K562 (cell line): Measurements from ENCODE around the gene EHBP1L1. TPM values are rescaled to one million over a fixed set of nuclear protein-coding genes. Genes with fewer than 3 reads are reported as not detected.

Experiments
- ATAC-seq: fragments of 200-7000 bp; cut with Tn5 transposase; 3 replicates; pipeline ENCODE4 v1.9.1; 2020; ENCODE audit warnings: moderate library complexity
- BruUV-seq: library from RNA; stranded (reverse); fragments of 400-500 nt; replicated peaks from 2 replicates; lab custom pipeline; 2021; lab: Mats Ljungman, UMichigan
- CTCF ChIA-PET: fragments of 300-600 bp; formaldehyde crosslinking; extraction: SDS; loops from one replicate; lab custom pipeline; 2021; ENCODE audit warnings: low intra/inter-chr PET ratio; lab: Yijun Ruan, JAX
- POLR2A ChIA-PET: fragments of 300-600, 350-650 bp; sonication (Branson Sonifier 250); formaldehyde crosslinking; extraction: SDS; loops from one replicate; lab custom pipeline; 2021; ENCODE audit warnings: antibody characterized with exemption, inconsistent platforms; lab: Yijun Ruan, JAX
- DNase-seq, 4 experiments: peaks; one replicate each; pipeline versions ENCODE4 v3.0.0 to v3.0.0-alpha.2; 2011 to 2018; ENCODE audit warnings: low spot score in 3 of 4, mixed read lengths in 3 of 4; ENCODE audit errors: extremely low read depth in 1 of 4
- FAIRE-seq: peaks from 2 replicates; lab custom pipeline; 2011; peaks lifted over from hg19 to GRCh38; lab: Jason Lieb, UNC
- H2AFZ ChIP-seq: 2 replicates; pipeline ENCODE4 v1.6.0; 2011; ENCODE audit warnings: low read depth, low read length, control low read depth, inconsistent platforms
- H3K27ac ChIP-seq: fragments of 200-600 bp; 3 replicates; pipeline ENCODE4 v1.8.0; 2011; ENCODE audit warnings: low read depth, mild to moderate bottlenecking, control low read depth, inconsistent platforms, low read length, moderate library complexity, mixed read lengths; ENCODE audit errors: extremely low read depth
- H3K27me3 ChIP-seq, 2 experiments: fragments of 300-600 bp in 1 of 2; 2 replicates in 1 of 2; 3 replicates in 1 of 2; pipeline versions ENCODE4 v1.6.0 to v1.8.0; 2011; ENCODE audit warnings: inconsistent platforms in 2 of 2, low read length in 2 of 2, mild to moderate bottlenecking in 1 of 2, mixed read lengths in 1 of 2, moderate library complexity in 1 of 2; ENCODE audit not compliant: control insufficient read depth in 2 of 2, insufficient read depth in 2 of 2
- H3K36me3 ChIP-seq: fragments of 300-600 bp; 3 replicates; pipeline ENCODE4 v1.8.0; 2011; ENCODE audit warnings: mild to moderate bottlenecking, low read length, inconsistent platforms; ENCODE audit not compliant: control insufficient read depth, insufficient read depth
- H3K4me1 ChIP-seq, 2 experiments: fragments of 200-600 bp in 1 of 2; replicated peaks in 1 of 2; 2 replicates in 1 of 2; 3 replicates in 1 of 2; pipeline versions ENCODE4 v1.5.1 to v1.8.0; 2011; ENCODE audit warnings: inconsistent platforms in 2 of 2, low read length in 2 of 2, mild to moderate bottlenecking in 1 of 2, mixed read lengths in 1 of 2, moderate library complexity in 1 of 2; ENCODE audit not compliant: control insufficient read depth in 2 of 2, insufficient read depth in 2 of 2
- H3K4me2 ChIP-seq: 2 replicates; pipeline ENCODE4 v1.6.1; 2011; ENCODE audit warnings: low read length, control low read depth, inconsistent platforms, mixed read lengths; ENCODE audit not compliant: insufficient read depth
- H3K4me3 ChIP-seq: fragments of 200-600 bp; sonication (generic), shearing (Covaris generic); 2 replicates; pipeline ENCODE4 v1.5.1; 2016; ENCODE audit warnings: control low read depth, inconsistent platforms
- H3K79me2 ChIP-seq: fragments of 200-600 bp; 3 replicates; pipeline ENCODE4 v1.8.0; 2011; ENCODE audit warnings: low read length, inconsistent platforms; ENCODE audit not compliant: control insufficient read depth, insufficient read depth
- H3K9ac ChIP-seq, 2 experiments: 2 replicates each; pipeline versions ENCODE4 v1.6.0 to v1.6.1; 2011; ENCODE audit warnings: low read depth in 2 of 2, low read length in 2 of 2, control low read depth in 1 of 2, inconsistent platforms in 1 of 2, mild to moderate bottlenecking in 1 of 2, mixed read lengths in 1 of 2; ENCODE audit not compliant: insufficient read depth in 1 of 2
- H3K9me1 ChIP-seq: one replicate; pipeline ENCODE4 v1.6.0; 2011; ENCODE audit warnings: inconsistent platforms, mild to moderate bottlenecking, low read length, moderate library complexity; ENCODE audit not compliant: control insufficient read depth, insufficient read depth
- H3K9me3 ChIP-seq: replicated peaks from 2 replicates; pipeline ENCODE4 v1.5.1; 2011; ENCODE audit warnings: low read depth, low read length, inconsistent platforms; ENCODE audit not compliant: control insufficient read depth, insufficient read depth
- H4K20me1 ChIP-seq: replicated peaks from 2 replicates; pipeline ENCODE4 v1.6.1; 2011; ENCODE audit warnings: low read length, inconsistent platforms, mixed read lengths; ENCODE audit not compliant: control insufficient read depth, insufficient read depth
- CCNT2 ChIP-seq: IDR thresholded peaks from 2 replicates; pipeline ENCODE4 v1.6.1; 2011; ENCODE audit warnings: borderline replicate concordance, low read depth, mild to moderate bottlenecking, moderate library complexity, mixed read lengths, low read length; ENCODE audit not compliant: insufficient read length; ENCODE audit errors: extremely low read depth
- DACH1 ChIP-seq: fragments of 450-650 bp; IDR thresholded peaks from 2 replicates; pipeline ENCODE4 v1.6.1; 2018; ENCODE audit not compliant: partially characterized antibody
- ETV6 ChIP-seq, 3 experiments: fragments of 150-350 bp in 1 of 3; sonication (generic) in 1 of 3; formaldehyde crosslinking in 1 of 3; IDR thresholded peaks; 2 replicates each; pipeline versions ENCODE4 v1.6.1 to v1.8.0; 2014 to 2022; ENCODE audit warnings: borderline replicate concordance in 2 of 3, low read depth in 2 of 3, antibody characterized with exemption in 1 of 3, low read length in 1 of 3, mild to moderate bottlenecking in 1 of 3, missing genetic modification reagents in 1 of 3
- GATAD2A ChIP-seq: fragments of 450-650 bp; IDR thresholded peaks from 2 replicates; pipeline ENCODE4 v1.6.1; 2017
- HMG20A ChIP-seq: fragments of 450-650 bp; formaldehyde crosslinking; conservative IDR thresholded peaks from 2 replicates; pipeline ENCODE4 v1.4.0; 2020; ENCODE audit warnings: mild to moderate bottlenecking, mixed read lengths
- KAT7 ChIP-seq: sonication (generic); formaldehyde crosslinking; IDR thresholded peaks from 2 replicates; pipeline ENCODE4 v1.8.0; 2022; ENCODE audit warnings: missing genetic modification reagents, mild to moderate bottlenecking, borderline replicate concordance
- KLF16 ChIP-seq: IDR thresholded peaks from 2 replicates; pipeline ENCODE4 v1.6.1; 2016; ENCODE audit warnings: antibody characterized with exemption
- MYBL2 ChIP-seq, 2 experiments: fragments of 450-650 bp in 1 of 2; sonication (generic) in 1 of 2; formaldehyde crosslinking in 1 of 2; IDR thresholded peaks; 2 replicates each; pipeline versions ENCODE4 v1.6.1 to v1.8.1; 2017 to 2022; ENCODE audit warnings: borderline replicate concordance in 1 of 2, inconsistent platforms in 1 of 2, low read depth in 1 of 2, mild to moderate bottlenecking in 1 of 2, missing genetic modification reagents in 1 of 2, moderate library complexity in 1 of 2
- NFATC3 ChIP-seq: fragments of 450-650 bp; IDR thresholded peaks from 2 replicates; pipeline ENCODE4 v1.6.1; 2017; ENCODE audit warnings: mild to moderate bottlenecking
- PRPF4 ChIP-seq: fragments of 200-400 bp; formaldehyde crosslinking; IDR thresholded peaks from one replicate; pipeline ENCODE4 v1.6.1; 2017; ENCODE audit warnings: low read length, low read depth, mild to moderate bottlenecking; ENCODE audit not compliant: insufficient read depth, poor library complexity, severe bottlenecking
- PYGO2 ChIP-seq: fragments of 450-650 bp; IDR thresholded peaks from 2 replicates; pipeline ENCODE4 v1.6.1; 2016; ENCODE audit warnings: mild to moderate bottlenecking, missing genetic modification characterization, moderate library complexity, missing compliant biosample characterization
- RBM17 ChIP-seq: fragments of 200-400 bp; formaldehyde crosslinking; IDR thresholded peaks from 2 replicates; pipeline ENCODE4 v1.6.1; 2017; ENCODE audit warnings: low read depth, mild to moderate bottlenecking, low read length, borderline replicate concordance
- ZNF143 ChIP-seq: sonication (generic); formaldehyde crosslinking; IDR thresholded peaks from 2 replicates; pipeline ENCODE4 v1.9.0; 2022; ENCODE audit warnings: mild to moderate bottlenecking, missing genetic modification reagents
- ZNF316 ChIP-seq: fragments of 450-650 bp; IDR thresholded peaks from 2 replicates; pipeline ENCODE4 v1.6.1; 2016
- WGBS: fragments of 100-300 bp; shearing (Covaris generic); methylation state at CpG from one replicate; pipeline ENCODE4 v1.1.6; 2016; ENCODE audit warnings: low coverage, mixed read lengths; ENCODE audit not compliant: insufficient coverage; ENCODE audit errors: missing lambda C conversion rate; 5-methylcytosine and 5-hydroxymethylcytosine counted together
- in situ Hi-C: fragments of 300-500 bp; cut with MboI; formaldehyde crosslinking; loops from 4 replicates; pipeline ENCODE4 v1.15.0; 2018; ENCODE audit warnings: inconsistent platforms, mixed read lengths
- intact Hi-C: fragments of 100-400 bp; cut with micrococcal nuclease; formaldehyde crosslinking; loops from 2 replicates; pipeline ENCODE4 v1.14.2; 2022
- polyA plus RNA-seq, 8 experiments: library from polyadenylated mRNA; depleted of rRNA in 4 of 8; stranded (reverse) in 5 of 8; unstranded in 3 of 8; fragments of >200 nt; fragmentation: Nextera tagmentation in 2 of 8; fragmentation: Illumina TruSeq in 1 of 8; extraction: Ambion mirVana in 2 of 8; extraction: Trizol in 1 of 8; gene quantifications; 2 replicates each; pipeline versions ENCODE4 v1.2.1 to v1.2.3, GENCODE V29; 2011 to 2014; ENCODE audit warnings: inconsistent platforms in 1 of 8, missing spikeins in 1 of 8
- total RNA-seq, 7 experiments: library from RNA; depleted of rRNA in 6 of 7; stranded (reverse); fragments of >200 nt in 6 of 7; fragmentation: Illumina TruSeq in 2 of 7; extraction: Trizol in 2 of 7; gene quantifications; 2 replicates each; pipeline versions ENCODE4 v1.2.1 to v1.2.3, GENCODE V29; 2011 to 2021; ENCODE audit warnings: low replicate concordance in 1 of 7
- TF ChIP-seq, protein P1 (sequence below): fragments of 450-650 bp; IDR thresholded peaks from 2 replicates; pipeline ENCODE4 v1.6.1; 2016; ENCODE audit warnings: mild to moderate bottlenecking
- TF ChIP-seq, protein P2 (sequence below): sonication (generic); formaldehyde crosslinking; IDR thresholded peaks from 2 replicates; pipeline ENCODE4 v1.9.0; 2022; ENCODE audit warnings: mild to moderate bottlenecking, missing genetic modification reagents
- TF ChIP-seq, protein P3 (sequence below): fragments of 250-450 bp; sonication (Bioruptor Pico); IDR thresholded peaks from 2 replicates; pipeline ENCODE4 v1.5.0; 2021

The EHBP1L1 gene
- total and polyA plus RNA-seq, 9 of the 15 experiments (the other 6 are each of a cell fraction or from before 2014, with no cell fraction given), result 0.03 to 87.1 (median 26.3) TPM

DNA sequence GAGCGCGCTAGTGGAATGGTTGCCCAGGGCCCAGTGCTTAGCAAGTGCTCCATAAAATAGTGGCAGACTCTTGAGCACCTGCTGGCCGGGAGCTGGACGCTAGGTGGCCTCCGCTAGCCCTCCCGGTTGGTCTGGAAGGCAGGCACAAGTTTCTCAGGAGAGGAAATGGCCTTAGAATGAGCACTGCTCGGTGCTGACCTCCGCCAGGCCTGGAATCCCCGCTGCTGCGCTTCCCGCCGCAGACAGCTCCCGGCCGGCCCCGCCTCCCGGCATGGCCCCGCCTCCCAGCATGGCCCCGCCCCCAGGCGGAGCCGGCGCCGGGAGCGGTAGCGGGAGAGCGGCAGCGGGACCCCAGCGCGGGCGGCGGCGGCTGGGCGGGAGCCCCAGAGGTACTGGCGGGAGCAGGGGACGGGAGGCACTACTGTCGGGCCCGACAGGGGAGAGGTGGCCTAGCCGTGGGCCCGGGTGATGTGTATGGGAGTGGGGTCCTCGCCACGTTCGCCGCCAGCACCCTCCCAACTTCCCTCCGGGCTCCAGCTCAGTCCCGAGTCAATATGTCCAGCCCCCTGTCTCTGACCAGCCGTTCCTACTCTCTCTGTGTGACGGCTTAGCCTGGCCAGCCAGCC lies 62.1 kb downstream of the EHBP1L1 start, which contains the start of gene SIPA1:
SIPA1 (plus strand) TSS at position 308 of the 626 bp plus-strand sequence. CDS start 2,821 bp downstream, outside the sequence.
- in situ Hi-C loops, result no loop called here
- FAIRE-seq, result peak; percentile 92
- no peak for TF ChIP-seq RBM17
- TF ChIP-seq KAT7 (CRISPR knock-in tag), result no peak
- no peak for TF ChIP-seq HMG20A
- TF ChIP-seq NFATC3, result no peak
- TF ChIP-seq, protein P1, sequence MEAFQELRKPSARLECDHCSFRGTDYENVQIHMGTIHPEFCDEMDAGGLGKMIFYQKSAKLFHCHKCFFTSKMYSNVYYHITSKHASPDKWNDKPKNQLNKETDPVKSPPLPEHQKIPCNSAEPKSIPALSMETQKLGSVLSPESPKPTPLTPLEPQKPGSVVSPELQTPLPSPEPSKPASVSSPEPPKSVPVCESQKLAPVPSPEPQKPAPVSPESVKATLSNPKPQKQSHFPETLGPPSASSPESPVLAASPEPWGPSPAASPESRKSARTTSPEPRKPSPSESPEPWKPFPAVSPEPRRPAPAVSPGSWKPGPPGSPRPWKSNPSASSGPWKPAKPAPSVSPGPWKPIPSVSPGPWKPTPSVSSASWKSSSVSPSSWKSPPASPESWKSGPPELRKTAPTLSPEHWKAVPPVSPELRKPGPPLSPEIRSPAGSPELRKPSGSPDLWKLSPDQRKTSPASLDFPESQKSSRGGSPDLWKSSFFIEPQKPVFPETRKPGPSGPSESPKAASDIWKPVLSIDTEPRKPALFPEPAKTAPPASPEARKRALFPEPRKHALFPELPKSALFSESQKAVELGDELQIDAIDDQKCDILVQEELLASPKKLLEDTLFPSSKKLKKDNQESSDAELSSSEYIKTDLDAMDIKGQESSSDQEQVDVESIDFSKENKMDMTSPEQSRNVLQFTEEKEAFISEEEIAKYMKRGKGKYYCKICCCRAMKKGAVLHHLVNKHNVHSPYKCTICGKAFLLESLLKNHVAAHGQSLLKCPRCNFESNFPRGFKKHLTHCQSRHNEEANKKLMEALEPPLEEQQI, result no peak
- TF ChIP-seq ETV6 (IDR thresholded peaks at IDR 0.05; ENCODE audit: borderline replicate concordance in 1 of 2, low read depth in 2 of 2, low read length in 1 of 2), result peak in 1 of 2 experiments; percentile 26; a peak in 1 of 4 replicates
- no peak for TF ChIP-seq ETV6 (CRISPR knock-in tag; IDR thresholded peaks at IDR 0.05; ENCODE audit: borderline replicate concordance)
- TF ChIP-seq, protein P2, sequence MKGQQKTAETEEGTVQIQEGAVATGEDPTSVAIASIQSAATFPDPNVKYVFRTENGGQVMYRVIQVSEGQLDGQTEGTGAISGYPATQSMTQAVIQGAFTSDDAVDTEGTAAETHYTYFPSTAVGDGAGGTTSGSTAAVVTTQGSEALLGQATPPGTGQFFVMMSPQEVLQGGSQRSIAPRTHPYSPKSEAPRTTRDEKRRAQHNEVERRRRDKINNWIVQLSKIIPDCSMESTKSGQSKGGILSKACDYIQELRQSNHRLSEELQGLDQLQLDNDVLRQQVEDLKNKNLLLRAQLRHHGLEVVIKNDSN (CRISPR knock-in tag), result no peak
- no peak for TF ChIP-seq MYBL2 (IDR thresholded peaks at IDR 0.05; ENCODE audit: low read depth)
- TF ChIP-seq MYBL2 (CRISPR knock-in tag; IDR thresholded peaks at IDR 0.05; ENCODE audit: borderline replicate concordance), result no peak
- TF ChIP-seq PRPF4, result no peak
- TF ChIP-seq GATAD2A, result no peak
- TF ChIP-seq ZNF143, result no peak
- TF ChIP-seq DACH1, result no peak
- TF ChIP-seq KLF16, result no peak
- TF ChIP-seq, protein P3, sequence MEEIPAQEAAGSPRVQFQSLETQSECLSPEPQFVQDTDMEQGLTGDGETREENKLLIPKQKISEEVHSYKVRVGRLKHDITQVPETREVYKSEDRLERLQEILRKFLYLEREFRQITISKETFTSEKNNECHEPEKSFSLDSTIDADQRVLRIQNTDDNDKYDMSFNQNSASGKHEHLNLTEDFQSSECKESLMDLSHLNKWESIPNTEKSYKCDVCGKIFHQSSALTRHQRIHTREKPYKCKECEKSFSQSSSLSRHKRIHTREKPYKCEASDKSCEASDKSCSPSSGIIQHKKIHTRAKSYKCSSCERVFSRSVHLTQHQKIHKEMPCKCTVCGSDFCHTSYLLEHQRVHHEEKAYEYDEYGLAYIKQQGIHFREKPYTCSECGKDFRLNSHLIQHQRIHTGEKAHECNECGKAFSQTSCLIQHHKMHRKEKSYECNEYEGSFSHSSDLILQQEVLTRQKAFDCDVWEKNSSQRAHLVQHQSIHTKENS, result no peak
- TF ChIP-seq PYGO2 (tag), result no peak
- TF ChIP-seq CCNT2, result peak; percentile 94
- no peak for TF ChIP-seq ZNF316

More for the DNA sequence above, 62.1 kb downstream of the EHBP1L1 start, which contains the start of gene SIPA1:
- Histone ChIP-seq H3K27ac (peak within 1 kb of the TSS; percentile 93), H4K20me1 (peaks cover 3% of the 10 kb centered on the region; the same call in 1 of the 2 replicates), H3K4me1 (peaks cover 32 to 95% of the 10 kb centered on the region in 2 experiments), H3K36me3 (peaks cover 72% of the 10 kb centered on the region; the same call in 2 of the 3 replicates), H3K9me3 (no peaks in the 10 kb centered on the region), H3K9ac (peak within 1 kb of the TSS; percentile 89 to 96), H2AFZ (peak within 1 kb of the TSS; percentile 79), H3K9me1 (peaks cover 8% of the 10 kb centered on the region), H3K79me2 (peaks cover 20% of the 10 kb centered on the region), H3K4me2 (peak within 1 kb of the TSS; percentile 96), H3K4me3 (peak within 1 kb of the TSS; percentile 85), H3K27me3 (no peaks in the 10 kb centered on the region)
- intact Hi-C loops, result loop anchor here (2.0 to 5.0 kb wide), 5 partner anchors 15 to 179 kb away; partner anchors contain the start of genes MAP3K11 and PCNX3
- whole genome bisulfite sequencing, result 5% methylated on average over 28 of the region's 46 CpGs
- CTCF ChIA-PET, result no interaction called here
- DNase-seq (peak; percentile 84 to 93 (median 87)), ATAC-seq (peak; percentile 87)
- POLR2A ChIA-PET, result interaction anchor here (0.7 to 6.2 kb wide), 8 partner anchors 11 to 74 kb away, joined by 3 to 56 read pairs (median 4); partner anchors contain the start of genes KAT5, MAP3K11 and RELA
- no TSS peak for BruUV-seq
